Measurements from ENCODE around the gene ADGRB3.
A peak's percentile ranks its signal among the peaks of the same experiment; 100 is the strongest.
"Not testable (repeated sequence)": the region's sequence is repeated elsewhere in the genome, so short reads cannot be mapped to it uniquely, and the experiment has no call there.

ADGRB3 gene

GRCh38 chr6:69423785-69424184 is 788.7 kb downstream of the ADGRB3 start:
- Histone ChIP-seq H2BK5ac (ENCODE audit: low read length) (no peak overlapping the region), H3K27ac (ENCODE audit: low read depth, low read length) (no peak overlapping the region), H4K8ac (ENCODE audit: low read depth, low read length) (no peak overlapping the region), H3K36me3 (ENCODE audit: control insufficient read depth, insufficient read depth, low read length) (no peaks in the 10 kb centered on the region), H3K79me2 (ENCODE audit: control insufficient read depth, insufficient read depth, low read length) (no peaks in the 10 kb centered on the region), H3K4ac (ENCODE audit: low read depth, low read length) (no peak overlapping the region), H3K79me1 (ENCODE audit: low read length) (no peaks in the 10 kb centered on the region), H3K27me3 (ENCODE audit: insufficient read depth, low read length, poor library complexity) (no peaks in the 10 kb centered on the region), H3K4me3 (ENCODE audit: low read length) (no peak overlapping the region), H3K9ac (ENCODE audit: low read length) (no peak overlapping the region), H2AK5ac (ENCODE audit: low read length) (no peak overlapping the region), H2BK120ac (ENCODE audit: low read depth, low read length) (no peak overlapping the region), H3K56ac (ENCODE audit: low read length) (no peak overlapping the region), H3K4me1 (ENCODE audit: control insufficient read depth, low read depth, low read length) (peaks cover 3% of the 10 kb centered on the region), H2BK15ac (replicated peaks; ENCODE audit: low read depth) (no peak overlapping the region), H3K18ac (ENCODE audit: low read length) (no peak overlapping the region), H4K5ac (ENCODE audit: low read length) (no peak overlapping the region), H3K4me2 (ENCODE audit: low read length) (no peak overlapping the region), H3K23ac (ENCODE audit: low read length) (no peak overlapping the region)
- no CpG with 5 or more reads among the region's 3 CpGs for whole genome bisulfite sequencing (ENCODE audit: extremely low coverage, insufficient coverage, low lambda C conversion rate)
- DNase-seq: no peak

GRCh38 chr6:69424581-69424980 is 789.5 kb downstream of the ADGRB3 start:
- no peak overlapping the region for H3K4me3 ChIP-seq (ENCODE audit: low read length)
- no peak overlapping the region for H2BK120ac ChIP-seq (ENCODE audit: low read depth, low read length)
- WGBS (ENCODE audit: extremely low coverage, insufficient coverage, low lambda C conversion rate): no CpG with 5 or more reads among the region's 3 CpGs
- no peak overlapping the region for H4K8ac ChIP-seq (ENCODE audit: low read depth, low read length)
- H3K4me1 ChIP-seq (ENCODE audit: control insufficient read depth, low read depth, low read length): peaks cover 3% of the 10 kb centered on the region
- H3K36me3 ChIP-seq (ENCODE audit: control insufficient read depth, insufficient read depth, low read length): no peaks in the 10 kb centered on the region
- H4K5ac ChIP-seq (ENCODE audit: low read length): no peak overlapping the region
- no peak overlapping the region for H3K56ac ChIP-seq (ENCODE audit: low read length)
- no peak overlapping the region for H2BK5ac ChIP-seq (ENCODE audit: low read length)
- no peaks in the 10 kb centered on the region for H3K27me3 ChIP-seq (ENCODE audit: insufficient read depth, low read length, poor library complexity)
- H3K23ac ChIP-seq (ENCODE audit: low read length): no peak overlapping the region
- H3K27ac ChIP-seq (ENCODE audit: low read depth, low read length): no peak overlapping the region
- H3K79me2 ChIP-seq (ENCODE audit: control insufficient read depth, insufficient read depth, low read length): no peaks in the 10 kb centered on the region
- no peak overlapping the region for H3K9ac ChIP-seq (ENCODE audit: low read length)
- H3K4me2 ChIP-seq (ENCODE audit: low read length): no peak overlapping the region
- no peak for DNase-seq
- H3K79me1 ChIP-seq (ENCODE audit: low read length): no peaks in the 10 kb centered on the region
- no peak overlapping the region for H3K18ac ChIP-seq (ENCODE audit: low read length)
- no peak overlapping the region for H3K4ac ChIP-seq (ENCODE audit: low read depth, low read length)
- H2BK15ac ChIP-seq (replicated peaks; ENCODE audit: low read depth): no peak overlapping the region
- no peak overlapping the region for H2AK5ac ChIP-seq (ENCODE audit: low read length)

- H3K56ac ChIP-seq (ENCODE audit: low read length): no peak overlapping the region
- no peak overlapping the region for H4K8ac ChIP-seq (ENCODE audit: low read depth, low read length)
- no peak overlapping the region for H3K27ac ChIP-seq (ENCODE audit: low read depth, low read length)
- no peaks in the 10 kb centered on the region for H3K36me3 ChIP-seq (ENCODE audit: control insufficient read depth, insufficient read depth, low read length)
- no peak overlapping the region for H3K4ac ChIP-seq (ENCODE audit: low read depth, low read length)
- H2BK120ac ChIP-seq (ENCODE audit: low read depth, low read length): no peak overlapping the region
- H2AK5ac ChIP-seq (ENCODE audit: low read length): no peak overlapping the region
- H3K79me1 ChIP-seq (ENCODE audit: low read length): no peaks in the 10 kb centered on the region
- no peak overlapping the region for H3K23ac ChIP-seq (ENCODE audit: low read length)
- H3K27me3 ChIP-seq (ENCODE audit: insufficient read depth, low read length, poor library complexity): no peaks in the 10 kb centered on the region
- H2BK15ac ChIP-seq (replicated peaks; ENCODE audit: low read depth): no peak overlapping the region
- no peak overlapping the region for H3K9ac ChIP-seq (ENCODE audit: low read length)
- no peak overlapping the region for H3K18ac ChIP-seq (ENCODE audit: low read length)
- H3K4me2 ChIP-seq (ENCODE audit: low read length): no peak overlapping the region
- H4K5ac ChIP-seq (ENCODE audit: low read length): no peak overlapping the region
- peaks cover 3% of the 10 kb centered on the region for H3K4me1 ChIP-seq (ENCODE audit: control insufficient read depth, low read depth, low read length)
- H2BK5ac ChIP-seq (ENCODE audit: low read length): no peak overlapping the region
- WGBS (ENCODE audit: extremely low coverage, insufficient coverage, low lambda C conversion rate): no CpG with 5 or more reads among the region's 5 CpGs
- no peaks in the 10 kb centered on the region for H3K79me2 ChIP-seq (ENCODE audit: control insufficient read depth, insufficient read depth, low read length)
- H3K4me3 ChIP-seq (ENCODE audit: low read length): no peak overlapping the region
- DNase-seq: peak; percentile 60
Observed at GRCh38 chr6:69427882-69428281, 792.8 kb downstream of the ADGRB3 start.

- H2BK15ac ChIP-seq (replicated peaks; ENCODE audit: low read depth); H4K5ac ChIP-seq (ENCODE audit: low read length); H3K79me2 ChIP-seq (ENCODE audit: control insufficient read depth, insufficient read depth, low read length); H3K4me3 ChIP-seq (ENCODE audit: low read length); H3K36me3 ChIP-seq (ENCODE audit: control insufficient read depth, insufficient read depth, low read length); H3K4ac ChIP-seq (ENCODE audit: low read depth, low read length); H3K56ac ChIP-seq (ENCODE audit: low read length); H2BK5ac ChIP-seq (ENCODE audit: low read length); H3K27ac ChIP-seq (ENCODE audit: low read depth, low read length); H3K23ac ChIP-seq (ENCODE audit: low read length); H3K18ac ChIP-seq (ENCODE audit: low read length); H3K27me3 ChIP-seq (ENCODE audit: insufficient read depth, low read length, poor library complexity); H3K9ac ChIP-seq (ENCODE audit: low read length); H3K4me2 ChIP-seq (ENCODE audit: low read length); H3K79me1 ChIP-seq (ENCODE audit: low read length); H2AK5ac ChIP-seq (ENCODE audit: low read length); DNase-seq; H4K8ac ChIP-seq (ENCODE audit: low read depth, low read length); H2BK120ac ChIP-seq (ENCODE audit: low read depth, low read length); H3K4me1 ChIP-seq (ENCODE audit: control insufficient read depth, low read depth, low read length): not testable (repeated sequence)
- WGBS (ENCODE audit: extremely low coverage, insufficient coverage, low lambda C conversion rate): 100% methylated on average over 2 of the region's 19 CpGs
Observed at GRCh38 chr6:69432168-69432567, 797.1 kb downstream of the ADGRB3 start.

- not testable (repeated sequence) for H4K8ac ChIP-seq (ENCODE audit: low read depth, low read length); H3K4me1 ChIP-seq (ENCODE audit: control insufficient read depth, low read depth, low read length); H3K56ac ChIP-seq (ENCODE audit: low read length); H2BK120ac ChIP-seq (ENCODE audit: low read depth, low read length); H3K27ac ChIP-seq (ENCODE audit: low read depth, low read length); H3K4me2 ChIP-seq (ENCODE audit: low read length); H3K4me3 ChIP-seq (ENCODE audit: low read length); H3K9ac ChIP-seq (ENCODE audit: low read length); H3K36me3 ChIP-seq (ENCODE audit: control insufficient read depth, insufficient read depth, low read length); H2BK15ac ChIP-seq (replicated peaks; ENCODE audit: low read depth); H3K18ac ChIP-seq (ENCODE audit: low read length); H4K5ac ChIP-seq (ENCODE audit: low read length); H3K27me3 ChIP-seq (ENCODE audit: insufficient read depth, low read length, poor library complexity); H3K4ac ChIP-seq (ENCODE audit: low read depth, low read length); H3K23ac ChIP-seq (ENCODE audit: low read length); H2BK5ac ChIP-seq (ENCODE audit: low read length); DNase-seq; H3K79me2 ChIP-seq (ENCODE audit: control insufficient read depth, insufficient read depth, low read length); H3K79me1 ChIP-seq (ENCODE audit: low read length); H2AK5ac ChIP-seq (ENCODE audit: low read length)
- WGBS (ENCODE audit: extremely low coverage, insufficient coverage, low lambda C conversion rate): no CpG with 5 or more reads among the region's 22 CpGs
Observed at GRCh38 chr6:69433116-69433515, 798.0 kb downstream of the ADGRB3 start.

- no CpG with 5 or more reads among the region's 2 CpGs for WGBS (ENCODE audit: extremely low coverage, insufficient coverage, low lambda C conversion rate)
- H3K4me2 ChIP-seq (ENCODE audit: low read length): no peak overlapping the region
- no peaks in the 10 kb centered on the region for H3K79me2 ChIP-seq (ENCODE audit: control insufficient read depth, insufficient read depth, low read length)
- H3K4ac ChIP-seq (ENCODE audit: low read depth, low read length): no peak overlapping the region
- no peak overlapping the region for H4K8ac ChIP-seq (ENCODE audit: low read depth, low read length)
- no peaks in the 10 kb centered on the region for H3K4me1 ChIP-seq (ENCODE audit: control insufficient read depth, low read depth, low read length)
- no peak overlapping the region for H3K4me3 ChIP-seq (ENCODE audit: low read length)
- no peak overlapping the region for H4K5ac ChIP-seq (ENCODE audit: low read length)
- H2BK5ac ChIP-seq (ENCODE audit: low read length): no peak overlapping the region
- H3K23ac ChIP-seq (ENCODE audit: low read length): no peak overlapping the region
- H2AK5ac ChIP-seq (ENCODE audit: low read length): no peak overlapping the region
- no peak overlapping the region for H3K27ac ChIP-seq (ENCODE audit: low read depth, low read length)
- H3K36me3 ChIP-seq (ENCODE audit: control insufficient read depth, insufficient read depth, low read length): no peaks in the 10 kb centered on the region
- H3K18ac ChIP-seq (ENCODE audit: low read length): no peak overlapping the region
- H2BK120ac ChIP-seq (ENCODE audit: low read depth, low read length): no peak overlapping the region
- no peak overlapping the region for H2BK15ac ChIP-seq (replicated peaks; ENCODE audit: low read depth)
- DNase-seq: no peak
- H3K27me3 ChIP-seq (ENCODE audit: insufficient read depth, low read length, poor library complexity): no peaks in the 10 kb centered on the region
- H3K56ac ChIP-seq (ENCODE audit: low read length): no peak overlapping the region
- H3K9ac ChIP-seq (ENCODE audit: low read length): no peak overlapping the region
- H3K79me1 ChIP-seq (ENCODE audit: low read length): no peaks in the 10 kb centered on the region
Observed at GRCh38 chr6:69438113-69438512, 803.0 kb downstream of the ADGRB3 start.
